ENCODE measurements around the gene ENTHD1.

Gene ENTHD1, protein sequence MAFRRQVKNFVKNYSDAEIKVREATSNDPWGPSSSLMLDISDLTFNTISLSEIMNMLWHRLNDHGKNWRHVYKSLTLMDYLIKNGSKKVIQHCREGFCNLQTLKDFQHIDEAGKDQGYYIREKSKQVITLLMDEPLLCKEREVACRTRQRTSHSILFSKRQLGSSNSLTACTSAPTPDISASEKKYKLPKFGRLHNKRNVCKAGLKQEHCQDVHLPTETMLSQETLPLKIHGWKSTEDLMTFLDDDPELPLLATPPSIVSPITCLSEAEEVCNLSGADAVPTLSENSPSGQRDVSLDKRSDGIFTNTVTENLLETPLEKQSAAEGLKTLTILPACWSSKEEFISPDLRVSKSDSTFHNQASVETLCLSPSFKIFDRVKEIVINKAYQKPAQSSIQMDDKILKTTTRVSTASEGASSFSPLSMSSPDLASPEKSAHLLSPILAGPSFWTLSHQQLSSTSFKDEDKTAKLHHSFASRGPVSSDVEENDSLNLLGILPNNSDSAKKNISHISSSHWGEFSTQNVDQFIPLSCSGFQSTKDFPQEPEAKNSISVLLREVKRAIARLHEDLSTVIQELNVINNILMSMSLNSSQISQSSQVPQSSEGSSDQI

DNA sequence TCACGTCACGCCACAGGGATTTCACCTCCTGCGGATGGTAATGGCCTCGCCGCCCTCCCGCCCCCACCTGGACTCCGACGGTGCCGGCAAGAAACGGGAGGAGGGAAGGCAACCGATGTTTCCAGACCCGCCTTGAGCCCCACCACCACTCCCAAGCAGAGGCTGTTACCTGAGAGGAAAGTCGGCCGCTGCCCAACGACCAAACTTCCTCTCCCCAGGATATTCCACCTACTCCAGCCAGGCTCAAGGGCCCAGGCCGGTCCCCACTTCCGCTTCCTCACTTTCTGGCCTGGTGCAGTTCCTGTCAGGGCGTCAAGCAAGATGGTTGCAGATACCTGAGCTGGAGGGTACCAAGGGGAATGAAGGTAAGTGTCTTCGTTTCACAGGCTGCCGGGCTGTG is at the start of gene ENTHD1:
Gene ENTHD1 (minus strand): TSS at position 235 of the 400 bp plus-strand sequence. CDS start 6,012 bp downstream, outside the sequence.
- TF ChIP-seq TARDBP (IDR thresholded peaks at IDR 0.05) (no peak), FOXK2 (IDR thresholded peaks at IDR 0.05) (no peak), BHLHE40 (IDR thresholded peaks at IDR 0.05; ENCODE audit: borderline replicate concordance) (no peak), HDGF (IDR thresholded peaks at IDR 0.05; ENCODE audit: borderline replicate concordance) (no peak)
- ChIA-PET POLR2A (no interaction called here), CTCF (no interaction called here)
- DNase-seq (ENCODE audit: extremely low spot score): no peak

DNA sequence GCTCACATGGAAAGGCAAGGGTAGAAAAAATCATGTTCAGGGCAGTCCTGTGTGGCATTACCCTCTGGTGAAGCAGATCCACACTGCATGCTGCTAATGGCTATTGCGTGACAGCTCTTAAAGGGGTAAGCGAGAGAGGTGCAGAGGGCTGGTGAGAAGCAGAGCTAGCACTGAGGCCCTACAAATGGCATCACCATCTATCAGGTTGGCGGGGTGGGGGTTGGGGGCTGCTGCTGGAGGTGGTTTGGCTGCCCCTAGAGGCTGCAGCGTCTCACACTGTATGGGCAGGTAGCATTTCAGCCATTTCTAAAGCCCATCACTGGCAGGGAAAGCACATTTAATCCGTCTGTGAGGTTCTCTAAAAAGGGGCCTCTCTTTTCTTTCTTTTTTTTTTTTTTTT is 49.8 kb upstream of the ENTHD1 start:
- ChIA-PET CTCF (interaction anchor here (0.5 to 1.1 kb wide), 4 partner anchors 10 to 269 kb away, joined by 3 to 5 read pairs (median 4); no protein-coding TSS in a partner anchor), POLR2A (no interaction called here)

DNA sequence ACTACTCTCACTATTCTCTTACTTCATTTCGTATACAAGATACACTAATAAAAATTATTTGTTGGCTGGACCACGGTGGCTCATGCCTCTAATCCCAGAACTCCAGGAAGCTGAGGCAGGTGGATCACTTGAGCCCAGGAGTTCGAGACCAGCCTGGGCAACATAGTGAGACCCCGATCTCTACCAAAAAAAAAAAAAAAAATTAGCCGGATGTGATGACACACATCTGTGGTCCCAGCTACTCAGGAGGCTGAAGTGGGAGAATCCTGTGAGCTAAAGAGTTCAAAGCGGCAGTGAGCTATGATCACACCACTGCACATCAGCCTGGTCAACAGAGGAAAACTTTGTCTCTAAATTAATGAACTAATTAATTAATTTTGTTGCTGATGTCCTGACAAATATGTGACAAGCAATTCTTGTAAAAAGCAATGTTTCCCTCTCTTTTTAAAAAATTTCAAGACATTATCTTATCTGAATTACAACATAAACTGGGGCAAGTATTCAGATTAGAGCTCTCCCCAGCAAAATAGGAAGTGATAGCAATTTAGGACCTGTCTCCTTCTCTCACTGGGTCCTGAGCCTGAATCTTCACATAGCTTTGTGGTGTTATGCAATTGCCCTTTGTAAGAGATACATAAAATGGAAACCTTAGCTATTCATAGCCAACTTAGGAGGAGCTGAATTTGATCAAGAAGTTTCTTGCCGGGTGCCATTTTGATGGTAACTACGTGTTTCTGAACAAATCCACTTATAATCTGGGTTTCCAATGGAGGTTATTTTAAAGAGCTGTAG is 49.1 kb upstream of the ENTHD1 start:
- TF ChIP-seq ZNF384 (IDR thresholded peaks at IDR 0.05) (0 out of 2 replicates have a peak, but pooled peaks have one; percentile 12), FOXA1 (IDR thresholded peaks at IDR 0.05) (no peak)
- ChIA-PET CTCF (interaction anchor here (0.5 to 1.1 kb wide), 6 partner anchors 9 to 310 kb away, joined by 3 to 6 read pairs (median 4); no protein-coding TSS in a partner anchor), POLR2A (no interaction called here)
- no peak for DNase-seq (ENCODE audit: extremely low spot score)

More for the DNA sequence above, 49.8 kb upstream of the ENTHD1 start:
- TF ChIP-seq TARDBP (IDR thresholded peaks at IDR 0.05) (no peak), ELF4 (IDR thresholded peaks at IDR 0.05) (no peak), HDGF (IDR thresholded peaks at IDR 0.05; ENCODE audit: borderline replicate concordance) (no peak)
- peak; percentile 53 for DNase-seq (ENCODE audit: extremely low spot score)

DNA sequence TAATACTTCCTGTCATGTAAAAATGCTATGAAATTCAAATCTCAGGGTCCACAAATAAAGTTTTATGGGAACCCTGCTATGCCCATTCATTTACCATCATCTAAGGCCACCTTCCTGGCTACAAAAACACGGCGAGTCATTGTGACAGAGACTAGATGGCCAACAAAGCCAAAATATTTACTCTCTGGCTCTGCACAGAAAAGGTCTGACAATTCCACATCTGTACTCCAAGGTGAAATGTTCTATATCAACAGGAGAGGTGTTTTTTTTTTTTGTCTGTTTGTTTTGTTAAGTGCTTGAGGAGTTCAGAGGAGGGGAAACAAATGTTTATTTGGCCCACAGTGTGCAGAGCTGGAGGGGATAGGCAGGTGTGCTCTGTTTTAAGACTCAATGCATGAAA is 48.0 kb upstream of the ENTHD1 start:
- ChIA-PET POLR2A (no interaction called here), CTCF (no interaction called here)
- DNase-seq (ENCODE audit: extremely low spot score): no peak
- no peak for TF ChIP-seq LEF1 (IDR thresholded peaks at IDR 0.05; ENCODE audit: borderline replicate concordance)
- TF ChIP-seq TARDBP (IDR thresholded peaks at IDR 0.05): no peak
- TF ChIP-seq FOXM1 (IDR thresholded peaks at IDR 0.05; ENCODE audit: borderline replicate concordance): no peak
- TF ChIP-seq, protein P1, sequence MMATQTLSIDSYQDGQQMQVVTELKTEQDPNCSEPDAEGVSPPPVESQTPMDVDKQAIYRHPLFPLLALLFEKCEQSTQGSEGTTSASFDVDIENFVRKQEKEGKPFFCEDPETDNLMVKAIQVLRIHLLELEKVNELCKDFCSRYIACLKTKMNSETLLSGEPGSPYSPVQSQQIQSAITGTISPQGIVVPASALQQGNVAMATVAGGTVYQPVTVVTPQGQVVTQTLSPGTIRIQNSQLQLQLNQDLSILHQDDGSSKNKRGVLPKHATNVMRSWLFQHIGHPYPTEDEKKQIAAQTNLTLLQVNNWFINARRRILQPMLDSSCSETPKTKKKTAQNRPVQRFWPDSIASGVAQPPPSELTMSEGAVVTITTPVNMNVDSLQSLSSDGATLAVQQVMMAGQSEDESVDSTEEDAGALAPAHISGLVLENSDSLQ (IDR thresholded peaks at IDR 0.05): no peak
- no peak for TF ChIP-seq ARNT (IDR thresholded peaks at IDR 0.05)
- TF ChIP-seq ZNF384 (IDR thresholded peaks at IDR 0.05): no peak
- no peak for TF ChIP-seq NFRKB (IDR thresholded peaks at IDR 0.05)
- TF ChIP-seq CTBP1 (IDR thresholded peaks at IDR 0.05; ENCODE audit: borderline replicate concordance): no peak
- no peak for TF ChIP-seq FOXA1 (IDR thresholded peaks at IDR 0.05)
- no peak for TF ChIP-seq HDGF (IDR thresholded peaks at IDR 0.05; ENCODE audit: borderline replicate concordance)

DNA sequence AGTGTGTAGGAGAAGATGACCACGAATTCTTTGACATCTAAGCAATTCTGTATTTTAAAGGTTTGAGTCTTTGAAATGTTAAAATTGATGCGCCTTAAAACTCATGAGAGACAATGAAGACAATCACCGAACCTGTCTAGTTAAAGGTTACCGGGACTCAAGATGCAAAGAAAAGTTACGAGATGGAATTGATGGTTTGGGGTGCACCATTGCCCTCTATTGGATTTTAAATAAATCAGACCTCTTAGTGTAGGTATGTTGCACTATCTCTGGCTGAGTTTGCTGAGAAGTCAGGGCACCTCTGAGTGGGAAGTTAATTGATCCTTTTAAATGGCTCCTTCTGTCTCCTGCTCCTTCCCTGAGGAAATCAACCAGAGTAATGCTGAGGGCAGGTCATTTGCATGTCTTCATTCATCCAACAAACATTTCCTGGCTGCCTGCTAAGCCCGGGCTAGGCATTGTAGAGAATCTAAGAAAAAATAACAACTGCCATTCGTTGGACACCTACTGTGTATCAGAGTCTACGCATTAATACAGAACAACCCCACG is 47.3 kb upstream of the ENTHD1 start:
- CTCF ChIA-PET: no interaction called here
- no peak for TF ChIP-seq HDGF (IDR thresholded peaks at IDR 0.05; ENCODE audit: borderline replicate concordance)
- TF ChIP-seq SP1 (IDR thresholded peaks at IDR 0.05): no peak
- no peak for TF ChIP-seq ARNT (IDR thresholded peaks at IDR 0.05)
- TF ChIP-seq FOXM1 (IDR thresholded peaks at IDR 0.05; ENCODE audit: borderline replicate concordance): no peak
- no peak for TF ChIP-seq NFRKB (IDR thresholded peaks at IDR 0.05)
- no peak for TF ChIP-seq L3MBTL2 (conservative IDR thresholded peaks at IDR 0.05)
- TF ChIP-seq CTBP1 (IDR thresholded peaks at IDR 0.05; ENCODE audit: borderline replicate concordance): no peak
- TF ChIP-seq FOXK2 (IDR thresholded peaks at IDR 0.05): no peak
- DNase-seq (ENCODE audit: extremely low spot score): no peak
- POLR2A ChIA-PET: no interaction called here

DNA sequence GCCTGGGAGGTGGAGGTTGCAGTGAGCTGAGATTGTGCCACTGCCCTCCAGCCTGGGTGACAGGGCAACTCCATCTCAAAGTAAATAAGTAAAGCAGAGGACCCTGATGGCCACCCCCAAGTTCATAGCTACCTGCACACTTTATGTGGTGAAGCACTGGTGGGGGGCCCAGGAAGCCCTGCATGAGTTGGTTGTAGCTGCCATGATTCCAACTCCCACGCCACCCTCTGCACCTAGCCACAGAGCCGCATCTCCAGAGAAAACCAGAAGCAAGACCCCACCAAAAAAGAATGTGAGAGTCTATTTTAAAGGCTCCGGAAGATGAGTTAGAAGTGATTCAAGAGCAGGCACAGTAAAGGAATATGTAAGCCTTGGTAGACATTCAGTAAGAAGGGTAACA is 46.3 kb upstream of the ENTHD1 start:
- POLR2A ChIA-PET: no interaction called here
- no peak for TF ChIP-seq FOXA1 (IDR thresholded peaks at IDR 0.05)
- TF ChIP-seq ARNT (IDR thresholded peaks at IDR 0.05): no peak
- no peak for TF ChIP-seq NFRKB (IDR thresholded peaks at IDR 0.05)
- no peak for TF ChIP-seq ZNF384 (IDR thresholded peaks at IDR 0.05)
- CTCF ChIA-PET: no interaction called here
- DNase-seq (ENCODE audit: extremely low spot score): no peak

DNA sequence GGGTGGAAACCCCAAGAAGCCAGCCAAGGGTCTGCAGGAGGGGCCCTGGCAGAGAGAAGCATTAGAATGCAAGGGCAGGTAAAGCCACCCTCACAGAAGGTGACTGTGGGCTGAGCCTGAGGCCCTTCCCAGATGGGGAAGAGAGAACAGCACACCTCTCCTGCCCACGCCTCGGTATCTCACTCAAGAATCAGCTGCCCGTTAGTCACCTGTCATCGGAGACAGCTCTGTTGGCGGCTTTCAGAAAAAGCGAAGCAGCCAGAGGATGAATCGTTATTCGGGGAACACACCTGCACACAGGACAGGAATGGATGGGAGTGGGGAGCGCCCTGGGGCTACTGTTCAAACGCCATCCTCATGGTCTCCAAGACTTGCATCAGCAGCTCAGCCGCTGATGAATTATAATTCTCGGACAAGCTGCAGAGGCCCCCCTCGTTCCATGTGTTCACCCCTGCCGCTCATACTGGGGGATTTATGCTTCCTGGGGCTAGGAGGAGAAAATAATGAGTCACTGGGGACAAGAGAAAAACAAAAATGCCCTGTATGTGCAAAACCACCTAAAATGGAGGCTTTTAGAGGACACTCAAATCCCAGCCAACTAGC is 45.0 kb upstream of the ENTHD1 start:
- CTCF ChIA-PET: no interaction called here
- POLR2A ChIA-PET: no interaction called here
- TF ChIP-seq TARDBP (IDR thresholded peaks at IDR 0.05) (no peak), FOXK2 (IDR thresholded peaks at IDR 0.05) (no peak), HDGF (IDR thresholded peaks at IDR 0.05; ENCODE audit: borderline replicate concordance) (no peak), L3MBTL2 (conservative IDR thresholded peaks at IDR 0.05) (no peak), ZNF384 (IDR thresholded peaks at IDR 0.05) (no peak), ARNT (IDR thresholded peaks at IDR 0.05) (no peak), FOXM1 (IDR thresholded peaks at IDR 0.05; ENCODE audit: borderline replicate concordance) (no peak), FOXA1 (IDR thresholded peaks at IDR 0.05) (no peak), CTBP1 (IDR thresholded peaks at IDR 0.05; ENCODE audit: borderline replicate concordance) (no peak), ELF4 (IDR thresholded peaks at IDR 0.05) (no peak), BHLHE40 (IDR thresholded peaks at IDR 0.05; ENCODE audit: borderline replicate concordance) (no peak), SP1 (IDR thresholded peaks at IDR 0.05) (no peak), SUZ12 (IDR thresholded peaks at IDR 0.05) (no peak)
- DNase-seq (ENCODE audit: extremely low spot score): no peak

Data from HEK293T (cell line).